Activated CD8-positive, alpha-beta memory T cell treated with anti-CD3 and anti-CD28 coated beads for 36 hours (primary cell): ENCODE data around the gene FRG2C. TPM values are rescaled to one million over a fixed set of nuclear protein-coding genes. Genes with fewer than 3 reads are reported as not detected.
"Not testable (repeated sequence)": the region's sequence is repeated elsewhere in the genome, so short reads cannot be mapped to it uniquely, and the experiment has no call there.

ENCODE experiments used
- CTCF ChIA-PET: fragments of 350-600 bp; sonication (Branson Sonifier 250); formaldehyde crosslinking; loops from one replicate; lab custom pipeline; 2021; ENCODE audit warnings: antibody characterized with exemption; lab: Charles Lee
- POLR2A ChIA-PET: fragments of 350-600 bp; sonication (Branson Sonifier 250); formaldehyde crosslinking; loops from one replicate; lab custom pipeline; 2021; ENCODE audit warnings: antibody characterized with exemption; lab: Charles Lee
- total RNA-seq, 2 experiments: library from RNA; stranded (reverse); gene quantifications; one replicate each; pipeline ENCODE4 v1.2.3, GENCODE V29; 2021

Gene FRG2C
- not detected for total RNA-seq

GRCh38 chr3:75664028-75664427 lies at the start of gene FRG2C:
Gene FRG2C (plus strand): TSS chr3:75664328. CDS start chr3:75664380, 52 bp downstream.
- CTCF ChIA-PET, POLR2A ChIA-PET: not testable (repeated sequence)

GRCh38 chr3:75618666-75619305 lies 45.3 kb upstream of the FRG2C start:
- CTCF ChIA-PET, POLR2A ChIA-PET: not testable (repeated sequence)

GRCh38 chr3:75619481-75620031 lies 44.6 kb upstream of the FRG2C start:
- POLR2A ChIA-PET, CTCF ChIA-PET: not testable (repeated sequence)

GRCh38 chr3:75621772-75622171 lies 42.4 kb upstream of the FRG2C start:
- CTCF ChIA-PET, POLR2A ChIA-PET: not testable (repeated sequence)

- POLR2A ChIA-PET, CTCF ChIA-PET: not testable (repeated sequence)
These were observed 40.5 kb upstream of the FRG2C start for GRCh38 chr3:75623656-75624055.

GRCh38 chr3:75630887-75631535 lies 33.1 kb upstream of the FRG2C start:
- CTCF ChIA-PET, POLR2A ChIA-PET: not testable (repeated sequence)

GRCh38 chr3:75631541-75631940 lies 32.6 kb upstream of the FRG2C start:
- POLR2A ChIA-PET = no interaction called here
- CTCF ChIA-PET = no interaction called here

GRCh38 chr3:75638947-75639346 lies 25.2 kb upstream of the FRG2C start:
- CTCF ChIA-PET = not testable (repeated sequence)

GRCh38 chr3:75641107-75641517 lies 23.0 kb upstream of the FRG2C start:
- POLR2A ChIA-PET, CTCF ChIA-PET: not testable (repeated sequence)

More at GRCh38 chr3:75638947-75639346, 25.2 kb upstream of the FRG2C start:
- POLR2A ChIA-PET = not testable (repeated sequence)

- POLR2A ChIA-PET, CTCF ChIA-PET: not testable (repeated sequence)
These were observed 20.9 kb upstream of the FRG2C start for GRCh38 chr3:75643031-75643800.

GRCh38 chr3:75645548-75645947 lies 18.6 kb upstream of the FRG2C start:
- POLR2A ChIA-PET, CTCF ChIA-PET: not testable (repeated sequence)

GRCh38 chr3:75650191-75650590 lies 13.9 kb upstream of the FRG2C start:
- ChIA-PET POLR2A (no interaction called here), CTCF (no interaction called here)

GRCh38 chr3:75655101-75655904 lies 8.8 kb upstream of the FRG2C start:
- CTCF ChIA-PET, POLR2A ChIA-PET: not testable (repeated sequence)

GRCh38 chr3:75655956-75656355 lies 8.2 kb upstream of the FRG2C start:
- CTCF ChIA-PET, POLR2A ChIA-PET: not testable (repeated sequence)

- CTCF ChIA-PET, POLR2A ChIA-PET: not testable (repeated sequence)
These were observed 5.6 kb upstream of the FRG2C start for GRCh38 chr3:75658411-75659107.

GRCh38 chr3:75659108-75659433 lies 5.1 kb upstream of the FRG2C start:
- CTCF ChIA-PET, POLR2A ChIA-PET: not testable (repeated sequence)

- CTCF ChIA-PET = not testable (repeated sequence)
These were observed 1.5 kb downstream of the FRG2C start for GRCh38 chr3:75665626-75666025.

GRCh38 chr3:75667757-75668701 lies 3.9 kb downstream of the FRG2C start:
- CTCF ChIA-PET, POLR2A ChIA-PET: not testable (repeated sequence)

More at GRCh38 chr3:75665626-75666025, 1.5 kb downstream of the FRG2C start:
- POLR2A ChIA-PET = not testable (repeated sequence)
